HepG2 (cell line): Measurements from ENCODE around the gene LHFPL6. TPM values are rescaled to one million over a fixed set of nuclear protein-coding genes. Genes with fewer than 3 reads are reported as not detected.

ENCODE experiments used
- ATAC-seq: fragments of 200-7000 bp; cut with Tn5 transposase; 3 replicates; pipeline ENCODE4 v1.9.1; 2020; ENCODE audit warnings: mild to moderate bottlenecking, moderate library complexity
- BruUV-seq: library from RNA; stranded (reverse); fragments of 400-500 nt; replicated peaks from 2 replicates; lab custom pipeline; 2021; lab: Mats Ljungman, UMichigan
- CTCF ChIA-PET: fragments of 300-600 bp; formaldehyde crosslinking; extraction: SDS; loops from one replicate; lab custom pipeline; 2021; ENCODE audit warnings: low total read pairs, inconsistent platforms, low intra/inter-chr PET ratio; lab: Yijun Ruan, JAX
- POLR2A ChIA-PET: fragments of 350-600 bp; sonication (Branson Sonifier 250); formaldehyde crosslinking; loops from one replicate; lab custom pipeline; 2020; ENCODE audit warnings: antibody characterized with exemption, inconsistent platforms; lab: Yijun Ruan, JAX
- DNase-seq: peaks from one replicate; pipeline ENCODE4 v3.0.0-alpha.2; 2015; ENCODE audit warnings: low spot score
- FAIRE-seq: peaks from 3 replicates; lab custom pipeline; 2011; peaks lifted over from hg19 to GRCh38; lab: Jason Lieb, UNC
- H2AFZ ChIP-seq: one replicate; pipeline ENCODE4 v1.6.1; 2011; ENCODE audit warnings: low read length, inconsistent platforms
- H3K27ac ChIP-seq: fragments of 300-600 bp; 3 replicates; pipeline ENCODE4 v1.8.0; 2011; ENCODE audit warnings: mixed run types, mild to moderate bottlenecking, mixed read lengths, low read length, inconsistent platforms; ENCODE audit not compliant: insufficient read depth; ENCODE audit errors: extremely low read length
- H3K27me3 ChIP-seq, 2 experiments: fragments of 200-600 bp in 1 of 2; 2 replicates in 1 of 2; 3 replicates in 1 of 2; pipeline versions ENCODE4 v1.6.0 to v1.8.0; 2011; ENCODE audit warnings: low read length in 2 of 2, mild to moderate bottlenecking in 2 of 2, moderate library complexity in 2 of 2, inconsistent platforms in 1 of 2; ENCODE audit not compliant: insufficient read depth in 2 of 2, control insufficient read depth in 1 of 2
- H3K36me3 ChIP-seq, 2 experiments: fragments of 200-600 bp in 1 of 2; replicated peaks in 1 of 2; 2 replicates in 1 of 2; 3 replicates in 1 of 2; pipeline versions ENCODE4 v1.5.1 to v1.8.0; 2011; ENCODE audit warnings: low read length in 2 of 2, inconsistent platforms in 1 of 2; ENCODE audit not compliant: insufficient read depth in 2 of 2, control insufficient read depth in 1 of 2
- H3K4me1 ChIP-seq: 2 replicates; pipeline ENCODE4 v1.5.1; 2012; ENCODE audit warnings: low read length, inconsistent platforms; ENCODE audit not compliant: insufficient read depth
- H3K4me2 ChIP-seq: 2 replicates; pipeline ENCODE4 v1.6.0; 2011; ENCODE audit warnings: low read depth, low read length, inconsistent platforms
- H3K4me3 ChIP-seq, 3 experiments: fragments of 200-600 bp in 1 of 3; sonication (generic), shearing (Covaris generic) in 1 of 3; replicated peaks in 1 of 3; 2 replicates each; pipeline ENCODE4 v1.5.1; 2011 to 2016; ENCODE audit warnings: low read length in 3 of 3, inconsistent platforms in 2 of 3, low read depth in 2 of 3, mild to moderate bottlenecking in 2 of 3, control low read depth in 1 of 3, mixed read lengths in 1 of 3; ENCODE audit not compliant: insufficient read depth in 1 of 3
- H3K79me2 ChIP-seq: one replicate; pipeline ENCODE4 v1.6.1; 2011; ENCODE audit warnings: low read length, inconsistent platforms; ENCODE audit not compliant: insufficient read depth
- H3K9ac ChIP-seq: 2 replicates; pipeline ENCODE4 v1.6.0; 2011; ENCODE audit warnings: mild to moderate bottlenecking, low read depth, low read length, inconsistent platforms; ENCODE audit not compliant: insufficient read depth
- H3K9me3 ChIP-seq: 2 replicates; pipeline ENCODE4 v1.5.1; 2012; ENCODE audit warnings: mild to moderate bottlenecking, low read length
- H4K20me1 ChIP-seq: 2 replicates; pipeline ENCODE4 v1.6.0; 2011; ENCODE audit warnings: inconsistent platforms, mild to moderate bottlenecking, low read length, moderate library complexity; ENCODE audit not compliant: insufficient read depth
- AGO2 ChIP-seq: fragments of 200-400 bp; formaldehyde crosslinking; optimal IDR thresholded peaks from 2 replicates; pipeline ENCODE3; 2017; ENCODE audit warnings: mild to moderate bottlenecking, low read depth, low read length, moderate library complexity
- EEA1 ChIP-seq: sonication (generic); formaldehyde crosslinking; IDR thresholded peaks from 2 replicates; pipeline ENCODE4 v1.5.1; 2020; ENCODE audit warnings: mild to moderate bottlenecking, missing genetic modification reagents, borderline replicate concordance
- HMGA1 ChIP-seq: sonication (generic); formaldehyde crosslinking; conservative IDR thresholded peaks from 2 replicates; pipeline ENCODE4 v1.4.0; 2020; ENCODE audit warnings: missing genetic modification reagents
- MBD4 ChIP-seq: IDR thresholded peaks from 2 replicates; pipeline ENCODE4 v1.6.1; 2012; ENCODE audit warnings: low read length, inconsistent platforms, borderline replicate concordance
- PCBP1 ChIP-seq: fragments of 200-400 bp; formaldehyde crosslinking; IDR thresholded peaks from 2 replicates; pipeline ENCODE4 v1.6.1; 2017; ENCODE audit warnings: mild to moderate bottlenecking, low read depth, low read length, borderline replicate concordance
- PITX1 ChIP-seq: sonication (generic); formaldehyde crosslinking; IDR thresholded peaks from 2 replicates; pipeline ENCODE4 v1.5.1; 2020; ENCODE audit warnings: mild to moderate bottlenecking, missing genetic modification reagents
- SMAD9 ChIP-seq: sonication (generic); formaldehyde crosslinking; IDR thresholded peaks from 2 replicates; pipeline ENCODE4 v1.5.1; 2020; ENCODE audit warnings: mild to moderate bottlenecking, missing genetic modification reagents
- SOX6 ChIP-seq, 2 experiments: fragments of 450-650 bp in 1 of 2; sonication (generic) in 1 of 2; formaldehyde crosslinking in 1 of 2; IDR thresholded peaks; 2 replicates each; pipeline versions ENCODE4 v1.4.0 to v1.6.1; 2017 to 2020; ENCODE audit warnings: antibody characterized with exemption in 1 of 2, mild to moderate bottlenecking in 1 of 2, missing genetic modification reagents in 1 of 2
- STAT5B ChIP-seq: sonication (generic); formaldehyde crosslinking; IDR thresholded peaks from 2 replicates; pipeline ENCODE4 v1.4.0; 2020; ENCODE audit warnings: missing genetic modification reagents
- ZNF12 ChIP-seq: sonication (generic); formaldehyde crosslinking; IDR thresholded peaks from 2 replicates; pipeline ENCODE4 v1.5.0; 2020; ENCODE audit warnings: missing genetic modification reagents
- ZNF180 ChIP-seq: sonication (generic); formaldehyde crosslinking; IDR thresholded peaks from 2 replicates; pipeline ENCODE4 v1.4.0; 2020; ENCODE audit warnings: low read depth, missing genetic modification reagents, borderline replicate concordance
- ZNF460 ChIP-seq: sonication (generic); formaldehyde crosslinking; IDR thresholded peaks from 2 replicates; pipeline ENCODE4 v1.5.1; 2020; ENCODE audit warnings: missing genetic modification reagents, mild to moderate bottlenecking, borderline replicate concordance
- WGBS: methylation state at CpG from one replicate; pipeline ENCODE4 v1.1.6; 2017; ENCODE audit warnings: low lambda C conversion rate; 5-methylcytosine and 5-hydroxymethylcytosine counted together
- in situ Hi-C: cut with HindIII; loops from 2 replicates; pipeline ENCODE4 v1.10.0; 2017; ENCODE audit warnings: low pct_unique_long_range_greater_than_20kb; ENCODE audit not compliant: extremely low pct_ligation_motif_present
- intact Hi-C: fragments of 100-400 bp; cut with micrococcal nuclease; formaldehyde crosslinking; loops from one replicate; pipeline ENCODE4 v1.10.0; 2022; ENCODE audit not compliant: unreplicated experiment
- polyA plus RNA-seq, 8 experiments: library from polyadenylated mRNA; depleted of rRNA in 3 of 8; stranded (reverse) in 7 of 8; unstranded in 1 of 8; fragments of >200 nt; fragmentation: Illumina TruSeq in 4 of 8; extraction: Trizol in 4 of 8; gene quantifications; 2 replicates each; pipeline versions ENCODE4 v1.2.1 to v1.2.3, GENCODE V29; 2011 to 2016; ENCODE audit warnings: low read depth in 4 of 8, missing spikeins in 1 of 8, mixed read lengths in 1 of 8; ENCODE audit not compliant: insufficient read depth in 1 of 8
- total RNA-seq, 5 experiments: library from RNA; depleted of rRNA; stranded (reverse); fragments of >200 nt; fragmentation: Illumina TruSeq; extraction: Trizol; gene quantifications; 2 replicates each; pipeline ENCODE4 v1.2.3, GENCODE V29; 2016; ENCODE audit warnings: low read depth in 1 of 5
- TF ChIP-seq, protein P1 (sequence below): IDR thresholded peaks from 2 replicates; pipeline ENCODE4 v1.6.1; 2016
- TF ChIP-seq, protein P2 (sequence below): sonication (generic); formaldehyde crosslinking; IDR thresholded peaks from 2 replicates; pipeline ENCODE4 v1.9.0; 2021; ENCODE audit warnings: missing genetic modification reagents, borderline replicate concordance
- TF ChIP-seq, protein P3 (sequence below): sonication (generic); formaldehyde crosslinking; IDR thresholded peaks from 2 replicates; pipeline ENCODE4 v1.5.0; 2020; ENCODE audit warnings: mild to moderate bottlenecking, missing genetic modification reagents
- TF ChIP-seq, protein P4 (sequence below): sonication (generic); formaldehyde crosslinking; IDR thresholded peaks from 2 replicates; pipeline ENCODE4 v1.8.1; 2022; ENCODE audit warnings: low read depth, mild to moderate bottlenecking, missing genetic modification reagents

LHFPL6 gene
- total and polyA plus RNA-seq, 2 of the 13 experiments (the other 11 are each of a cell fraction or from before 2014, with no cell fraction given), result not detected

DNA sequence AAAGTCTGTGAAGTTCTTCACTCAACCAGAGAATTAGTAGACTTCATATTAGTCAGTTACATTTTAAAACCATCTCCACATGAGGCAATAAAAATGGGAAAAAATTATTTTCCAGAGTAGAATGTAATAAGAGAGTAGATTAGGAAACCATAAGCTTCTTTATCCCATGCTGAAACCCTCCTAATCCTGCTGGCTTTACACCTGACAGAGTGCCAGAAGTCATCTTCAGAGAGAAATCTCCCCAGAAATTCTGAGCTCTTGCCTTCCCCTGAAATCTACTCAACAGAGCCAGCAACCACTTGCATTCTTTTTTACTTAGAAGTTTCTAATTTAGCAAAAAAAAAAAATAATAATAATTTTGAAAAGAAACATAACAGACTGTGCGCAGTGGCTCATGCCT is 284.8 kb downstream of the LHFPL6 start (continued):
- TF ChIP-seq, protein P1, sequence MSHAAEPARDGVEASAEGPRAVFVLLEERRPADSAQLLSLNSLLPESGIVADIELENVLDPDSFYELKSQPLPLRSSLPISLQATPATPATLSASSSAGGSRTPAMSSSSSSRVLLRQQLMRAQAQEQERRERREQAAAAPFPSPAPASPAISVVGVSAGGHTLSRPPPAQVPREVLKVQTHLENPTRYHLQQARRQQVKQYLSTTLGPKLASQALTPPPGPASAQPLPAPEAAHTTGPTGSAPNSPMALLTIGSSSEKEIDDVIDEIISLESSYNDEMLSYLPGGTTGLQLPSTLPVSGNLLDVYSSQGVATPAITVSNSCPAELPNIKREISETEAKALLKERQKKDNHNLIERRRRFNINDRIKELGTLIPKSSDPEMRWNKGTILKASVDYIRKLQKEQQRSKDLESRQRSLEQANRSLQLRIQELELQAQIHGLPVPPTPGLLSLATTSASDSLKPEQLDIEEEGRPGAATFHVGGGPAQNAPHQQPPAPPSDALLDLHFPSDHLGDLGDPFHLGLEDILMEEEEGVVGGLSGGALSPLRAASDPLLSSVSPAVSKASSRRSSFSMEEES (CRISPR knock-in tag), result no peak
- no peak for TF ChIP-seq MBD4
- TF ChIP-seq, all 625 proteins: peak for 0

DNA sequence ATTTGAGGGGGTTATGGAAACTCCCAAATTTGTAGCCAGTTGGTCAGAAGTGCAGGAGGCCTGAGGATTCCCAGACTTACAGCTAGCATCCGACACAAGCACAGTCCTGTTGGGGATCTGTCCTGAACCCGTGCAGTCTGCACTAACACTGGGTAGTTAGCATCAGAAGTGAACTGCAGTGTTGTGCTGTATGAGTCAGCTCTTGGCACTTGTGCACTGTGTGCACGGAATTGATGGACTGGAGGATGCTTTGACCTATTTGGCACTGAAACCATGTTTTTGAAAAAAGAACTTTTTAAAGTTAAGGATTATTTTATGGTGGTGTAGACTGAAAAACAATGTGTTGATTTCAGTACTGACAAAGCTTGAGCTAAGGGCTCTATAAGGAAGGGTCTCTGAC is 285.7 kb downstream of the LHFPL6 start:
- no peaks in the 10 kb centered on the region for H3K9me3 ChIP-seq
- DNase-seq, result no peak
- WGBS, result 0% methylated on average over 3 of the region's 3 CpGs
- BruUV-seq, result no TSS peak
- CTCF ChIA-PET, result no interaction called here
- in situ Hi-C loops (no loop called here), intact Hi-C loops (no loop called here)
- no peak overlapping the region for H3K27ac ChIP-seq
- H3K4me2 ChIP-seq, result no peak overlapping the region
- H3K9ac ChIP-seq, result no peak overlapping the region
- POLR2A ChIA-PET, result no interaction called here
- no peaks in the 10 kb centered on the region for H3K4me1 ChIP-seq
- no peak for FAIRE-seq
- no peak overlapping the region for H2AFZ ChIP-seq
- no peak for ATAC-seq
- TF ChIP-seq PITX1 (CRISPR knock-in tag) (no peak), HMGA1 (no peak), STAT5B (CRISPR knock-in tag) (no peak), SMAD9 (CRISPR knock-in tag) (no peak), ZNF460 (CRISPR knock-in tag) (no peak), ZNF180 (CRISPR knock-in tag) (no peak), AGO2 (no peak), PCBP1 (no peak), EEA1 (CRISPR knock-in tag) (no peak), SOX6 (IDR thresholded peaks at IDR 0.05) (no peak), SOX6 (CRISPR knock-in tag; IDR thresholded peaks at IDR 0.05) (no peak), ZNF12 (CRISPR knock-in tag) (no peak)
- TF ChIP-seq, protein P2, sequence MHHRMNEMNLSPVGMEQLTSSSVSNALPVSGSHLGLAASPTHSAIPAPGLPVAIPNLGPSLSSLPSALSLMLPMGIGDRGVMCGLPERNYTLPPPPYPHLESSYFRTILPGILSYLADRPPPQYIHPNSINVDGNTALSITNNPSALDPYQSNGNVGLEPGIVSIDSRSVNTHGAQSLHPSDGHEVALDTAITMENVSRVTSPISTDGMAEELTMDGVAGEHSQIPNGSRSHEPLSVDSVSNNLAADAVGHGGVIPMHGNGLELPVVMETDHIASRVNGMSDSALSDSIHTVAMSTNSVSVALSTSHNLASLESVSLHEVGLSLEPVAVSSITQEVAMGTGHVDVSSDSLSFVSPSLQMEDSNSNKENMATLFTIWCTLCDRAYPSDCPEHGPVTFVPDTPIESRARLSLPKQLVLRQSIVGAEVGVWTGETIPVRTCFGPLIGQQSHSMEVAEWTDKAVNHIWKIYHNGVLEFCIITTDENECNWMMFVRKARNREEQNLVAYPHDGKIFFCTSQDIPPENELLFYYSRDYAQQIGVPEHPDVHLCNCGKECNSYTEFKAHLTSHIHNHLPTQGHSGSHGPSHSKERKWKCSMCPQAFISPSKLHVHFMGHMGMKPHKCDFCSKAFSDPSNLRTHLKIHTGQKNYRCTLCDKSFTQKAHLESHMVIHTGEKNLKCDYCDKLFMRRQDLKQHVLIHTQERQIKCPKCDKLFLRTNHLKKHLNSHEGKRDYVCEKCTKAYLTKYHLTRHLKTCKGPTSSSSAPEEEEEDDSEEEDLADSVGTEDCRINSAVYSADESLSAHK (CRISPR knock-in tag), result no peak
- TF ChIP-seq, protein P3, sequence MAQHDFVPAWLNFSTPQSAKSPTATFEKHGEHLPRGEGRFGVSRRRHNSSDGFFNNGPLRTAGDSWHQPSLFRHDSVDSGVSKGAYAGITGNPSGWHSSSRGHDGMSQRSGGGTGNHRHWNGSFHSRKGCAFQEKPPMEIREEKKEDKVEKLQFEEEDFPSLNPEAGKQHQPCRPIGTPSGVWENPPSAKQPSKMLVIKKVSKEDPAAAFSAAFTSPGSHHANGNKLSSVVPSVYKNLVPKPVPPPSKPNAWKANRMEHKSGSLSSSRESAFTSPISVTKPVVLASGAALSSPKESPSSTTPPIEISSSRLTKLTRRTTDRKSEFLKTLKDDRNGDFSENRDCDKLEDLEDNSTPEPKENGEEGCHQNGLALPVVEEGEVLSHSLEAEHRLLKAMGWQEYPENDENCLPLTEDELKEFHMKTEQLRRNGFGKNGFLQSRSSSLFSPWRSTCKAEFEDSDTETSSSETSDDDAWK (CRISPR knock-in tag), result no peak
- TF ChIP-seq, protein P4, sequence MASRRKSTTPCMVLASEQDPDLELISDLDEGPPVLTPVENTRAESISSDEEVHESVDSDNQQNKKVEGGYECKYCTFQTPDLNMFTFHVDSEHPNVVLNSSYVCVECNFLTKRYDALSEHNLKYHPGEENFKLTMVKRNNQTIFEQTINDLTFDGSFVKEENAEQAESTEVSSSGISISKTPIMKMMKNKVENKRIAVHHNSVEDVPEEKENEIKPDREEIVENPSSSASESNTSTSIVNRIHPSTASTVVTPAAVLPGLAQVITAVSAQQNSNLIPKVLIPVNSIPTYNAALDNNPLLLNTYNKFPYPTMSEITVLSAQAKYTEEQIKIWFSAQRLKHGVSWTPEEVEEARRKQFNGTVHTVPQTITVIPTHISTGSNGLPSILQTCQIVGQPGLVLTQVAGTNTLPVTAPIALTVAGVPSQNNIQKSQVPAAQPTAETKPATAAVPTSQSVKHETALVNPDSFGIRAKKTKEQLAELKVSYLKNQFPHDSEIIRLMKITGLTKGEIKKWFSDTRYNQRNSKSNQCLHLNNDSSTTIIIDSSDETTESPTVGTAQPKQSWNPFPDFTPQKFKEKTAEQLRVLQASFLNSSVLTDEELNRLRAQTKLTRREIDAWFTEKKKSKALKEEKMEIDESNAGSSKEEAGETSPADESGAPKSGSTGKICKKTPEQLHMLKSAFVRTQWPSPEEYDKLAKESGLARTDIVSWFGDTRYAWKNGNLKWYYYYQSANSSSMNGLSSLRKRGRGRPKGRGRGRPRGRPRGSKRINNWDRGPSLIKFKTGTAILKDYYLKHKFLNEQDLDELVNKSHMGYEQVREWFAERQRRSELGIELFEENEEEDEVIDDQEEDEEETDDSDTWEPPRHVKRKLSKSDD (CRISPR knock-in tag), result no peak
- no peaks in the 10 kb centered on the region for H3K79me2 ChIP-seq
- H3K36me3 ChIP-seq, result no peaks in the 10 kb centered on the region
- H4K20me1 ChIP-seq, result no peaks in the 10 kb centered on the region
- H3K27me3 ChIP-seq, result no peaks in the 10 kb centered on the region
- no peak overlapping the region for H3K4me3 ChIP-seq
